Measurements from ENCODE around the gene PSRC1. TPM values are rescaled to one million over a fixed set of nuclear protein-coding genes. Genes with fewer than 3 reads are reported as not detected.

The PSRC1 gene
- polyA plus RNA-seq, 2 donors, result 6.3 to 10.4 TPM

DNA sequence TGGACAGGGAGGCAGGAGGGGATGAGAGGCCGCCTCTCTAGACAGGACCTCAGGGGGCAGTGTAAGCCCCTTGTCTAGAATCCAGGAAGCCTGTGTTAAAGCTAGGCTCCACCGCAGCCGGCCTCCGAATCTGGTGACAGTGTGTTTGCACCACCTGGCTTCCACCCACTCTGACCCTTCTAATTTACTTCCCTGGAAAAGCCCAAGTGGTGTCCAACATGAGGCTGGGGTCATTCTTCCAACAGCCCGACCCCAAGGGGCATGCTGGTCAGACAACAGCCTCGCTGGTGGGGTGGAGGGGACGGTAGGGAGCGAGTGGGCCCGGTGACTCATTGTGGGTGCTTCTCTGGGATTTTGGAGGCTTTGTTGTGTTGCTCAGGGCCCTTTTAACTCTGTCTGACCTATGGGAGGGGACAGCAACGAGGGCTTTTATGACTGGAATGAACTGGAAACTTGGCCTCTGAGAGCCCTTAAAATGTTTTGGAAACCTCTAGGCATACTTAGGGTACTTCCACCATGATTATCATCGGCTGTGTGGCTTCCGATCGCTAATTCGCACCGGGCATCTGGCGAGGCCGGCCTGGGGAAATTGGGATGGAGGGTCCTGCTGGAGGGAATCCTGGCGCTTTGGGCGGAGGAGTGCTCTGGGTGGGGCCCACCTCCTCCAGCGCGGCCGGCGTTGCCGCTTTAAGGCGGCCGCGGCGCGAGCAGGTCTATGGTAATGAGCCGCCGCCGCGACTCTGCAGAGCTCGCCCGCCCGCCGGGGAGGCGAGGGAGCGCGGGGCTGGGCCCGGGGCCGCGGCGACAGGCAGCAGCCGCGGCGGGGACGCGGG, 33.9 kb downstream of the PSRC1 start, which contains the start of gene CELSR2:
CELSR2 (plus strand) TSS at position 743 of the 833 bp plus-strand sequence. CDS start 541 bp downstream, outside the sequence.
- Histone ChIP-seq H3K36me3 (ENCODE audit: control insufficient read depth in 2 of 2, insufficient read depth in 2 of 2, low read length in 1 of 2) (peaks cover 0 to 8% of the 10 kb centered on the region in 2 donors), H3K4me3 (ENCODE audit: low read depth in 1 of 2, low read length in 2 of 2) (peak within 1 kb of the TSS; percentile 74 to 95), H3K9me3 (ENCODE audit: control insufficient read depth in 2 of 2, insufficient read depth in 1 of 2, low read depth in 1 of 2, low read length in 1 of 2) (peaks cover 0 to 2% of the 10 kb centered on the region in 2 donors), H3K27me3 (ENCODE audit: control insufficient read depth in 1 of 2, insufficient read depth in 2 of 2, low read length in 2 of 2) (no peaks in the 10 kb centered on the region), H3K27ac (ENCODE audit: low read depth in 2 of 2, low read length in 1 of 2) (peak within 1 kb of the TSS; percentile 19 to 55), H3K4me1 (ENCODE audit: control insufficient read depth in 2 of 2, insufficient read depth in 2 of 2, low read length in 1 of 2) (peaks cover 4 to 24% of the 10 kb centered on the region in 2 donors)
- WGBS, 2 donors, result 10 to 17% methylated on average over 35 to 49 of the region's 49 CpGs

DNA sequence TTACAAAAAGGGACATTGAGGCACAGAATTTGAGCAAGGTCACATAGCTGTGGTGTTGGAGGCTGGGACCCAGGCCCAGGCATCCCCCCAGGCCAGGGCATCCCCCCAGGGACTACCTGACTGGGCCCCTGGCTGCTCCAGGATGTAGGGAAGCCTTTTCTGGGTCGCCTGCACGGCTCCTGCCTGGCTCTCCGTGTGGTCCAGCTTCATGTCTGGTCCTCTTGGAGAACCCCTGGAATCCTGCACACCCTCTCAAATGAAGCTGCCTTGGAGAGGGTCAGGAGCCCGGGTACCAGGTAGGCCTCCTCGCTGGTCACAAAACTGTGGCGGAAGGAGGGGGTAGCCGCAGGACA, 34.5 kb downstream of the PSRC1 start:
- Histone ChIP-seq H3K36me3 (ENCODE audit: control insufficient read depth in 2 of 2, insufficient read depth in 2 of 2, low read length in 1 of 2) (peaks cover 0 to 8% of the 10 kb centered on the region in 2 donors), H3K4me1 (ENCODE audit: control insufficient read depth in 2 of 2, insufficient read depth in 2 of 2, low read length in 1 of 2) (peaks cover 0 to 22% of the 10 kb centered on the region in 2 donors), H3K9me3 (ENCODE audit: control insufficient read depth in 2 of 2, insufficient read depth in 1 of 2, low read depth in 1 of 2, low read length in 1 of 2) (peaks cover 0 to 2% of the 10 kb centered on the region in 2 donors), H3K27me3 (ENCODE audit: control insufficient read depth in 1 of 2, insufficient read depth in 2 of 2, low read length in 2 of 2) (no peaks in the 10 kb centered on the region), H3K4me3 (ENCODE audit: low read depth in 1 of 2, low read length in 2 of 2) (no peak overlapping the region), H3K27ac (ENCODE audit: low read depth in 2 of 2, low read length in 1 of 2) (no peak overlapping the region)
- WGBS, 2 donors, result 94 to 96% methylated on average over 7 of the region's 7 CpGs

DNA sequence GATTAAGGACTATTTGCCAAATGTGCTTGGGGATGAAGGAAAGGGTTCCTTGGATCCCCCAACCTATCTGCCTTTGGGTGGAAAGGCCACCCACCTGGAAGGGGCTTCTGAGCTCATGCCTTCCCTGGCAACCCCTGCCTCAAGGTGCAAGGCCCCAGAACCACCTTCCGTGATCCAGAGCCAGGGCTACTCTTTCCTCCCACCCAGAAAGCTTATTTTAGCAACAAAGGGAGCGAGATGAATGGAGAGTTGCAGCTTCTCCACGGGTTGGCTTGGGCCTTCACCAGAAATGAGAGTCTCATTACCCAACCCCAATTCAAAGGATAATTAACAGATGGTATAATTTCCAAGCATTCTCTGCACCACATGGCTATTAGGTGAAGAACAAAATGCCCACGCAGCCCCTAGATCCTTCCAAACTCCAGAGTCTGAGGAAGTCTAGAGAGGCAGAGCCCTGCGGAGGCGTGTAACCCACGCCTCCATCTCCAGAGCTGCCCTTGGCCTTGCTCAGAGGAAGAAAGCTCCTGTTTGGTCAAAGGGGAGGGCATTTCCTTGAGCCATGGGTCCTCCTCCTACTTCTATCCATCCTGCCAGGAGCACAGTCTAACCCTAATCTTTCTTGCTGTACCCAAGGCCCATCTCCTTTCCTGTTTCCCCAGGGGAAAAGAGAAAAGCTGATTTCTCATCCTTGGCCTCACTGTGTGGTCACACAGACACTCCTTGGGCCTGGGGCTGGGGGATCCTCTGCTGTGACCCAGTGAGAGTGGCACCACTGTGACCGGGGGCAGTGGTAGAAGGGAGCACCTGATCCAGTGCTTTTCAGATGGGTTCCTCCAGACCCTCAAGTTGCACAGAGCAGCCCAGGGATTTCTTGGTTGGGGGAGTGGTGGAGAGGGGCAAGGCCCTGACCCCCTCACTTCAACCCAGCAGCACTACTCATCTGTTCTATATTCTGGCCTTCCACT, 35.3 kb downstream of the PSRC1 start:
- Histone ChIP-seq H3K9me3 (ENCODE audit: control insufficient read depth in 2 of 2, insufficient read depth in 1 of 2, low read depth in 1 of 2, low read length in 1 of 2) (peaks cover 0 to 2% of the 10 kb centered on the region in 2 donors), H3K4me3 (ENCODE audit: low read depth in 1 of 2, low read length in 2 of 2) (no peak overlapping the region), H3K36me3 (ENCODE audit: control insufficient read depth in 2 of 2, insufficient read depth in 2 of 2, low read length in 1 of 2) (peaks cover 0 to 6% of the 10 kb centered on the region in 2 donors), H3K4me1 (ENCODE audit: control insufficient read depth in 2 of 2, insufficient read depth in 2 of 2, low read length in 1 of 2) (peaks cover 0 to 19% of the 10 kb centered on the region in 2 donors), H3K27me3 (ENCODE audit: control insufficient read depth in 1 of 2, insufficient read depth in 2 of 2, low read length in 2 of 2) (no peaks in the 10 kb centered on the region), H3K27ac (ENCODE audit: low read depth in 2 of 2, low read length in 1 of 2) (no peak overlapping the region)
- WGBS, 2 donors, result 89 to 94% methylated on average over 8 of the region's 8 CpGs

DNA sequence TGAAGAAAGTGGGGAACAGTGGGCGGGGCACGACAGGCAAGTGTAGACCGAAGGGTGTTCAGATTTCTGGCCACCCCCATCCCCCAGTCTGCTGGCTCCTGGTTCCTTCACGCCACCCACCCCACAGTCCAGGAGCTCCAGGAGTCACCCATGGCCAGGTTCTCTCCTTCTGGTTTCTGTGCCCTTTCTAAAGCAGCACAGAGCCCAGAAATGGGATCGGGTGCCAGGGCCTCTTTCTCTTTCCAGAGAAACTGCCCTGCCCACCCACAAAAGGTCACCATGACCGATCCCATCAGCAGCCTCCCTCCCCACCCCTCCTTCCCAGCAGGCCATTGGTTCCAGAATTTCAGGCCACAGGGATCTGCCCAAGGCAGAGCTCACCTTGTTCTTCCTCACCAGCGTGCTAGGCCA, 36.8 kb downstream of the PSRC1 start:
- no peaks in the 10 kb centered on the region for H3K9me3 ChIP-seq (ENCODE audit: control insufficient read depth in 2 of 2, insufficient read depth in 1 of 2, low read depth in 1 of 2, low read length in 1 of 2)
- H3K27me3 ChIP-seq (ENCODE audit: control insufficient read depth in 1 of 2, insufficient read depth in 2 of 2, low read length in 2 of 2), result no peaks in the 10 kb centered on the region
- WGBS, 2 donors, result 82 to 83% methylated on average over 7 of the region's 7 CpGs
- H3K36me3 ChIP-seq (ENCODE audit: control insufficient read depth in 2 of 2, insufficient read depth in 2 of 2, low read length in 1 of 2), result no peaks in the 10 kb centered on the region
- H3K4me1 ChIP-seq (ENCODE audit: control insufficient read depth in 2 of 2, insufficient read depth in 2 of 2, low read length in 1 of 2), result peaks cover 0 to 19% of the 10 kb centered on the region in 2 donors
- H3K27ac ChIP-seq (ENCODE audit: low read depth in 2 of 2, low read length in 1 of 2), result no peak overlapping the region
- no peak overlapping the region for H3K4me3 ChIP-seq (ENCODE audit: low read depth in 1 of 2, low read length in 2 of 2)

DNA sequence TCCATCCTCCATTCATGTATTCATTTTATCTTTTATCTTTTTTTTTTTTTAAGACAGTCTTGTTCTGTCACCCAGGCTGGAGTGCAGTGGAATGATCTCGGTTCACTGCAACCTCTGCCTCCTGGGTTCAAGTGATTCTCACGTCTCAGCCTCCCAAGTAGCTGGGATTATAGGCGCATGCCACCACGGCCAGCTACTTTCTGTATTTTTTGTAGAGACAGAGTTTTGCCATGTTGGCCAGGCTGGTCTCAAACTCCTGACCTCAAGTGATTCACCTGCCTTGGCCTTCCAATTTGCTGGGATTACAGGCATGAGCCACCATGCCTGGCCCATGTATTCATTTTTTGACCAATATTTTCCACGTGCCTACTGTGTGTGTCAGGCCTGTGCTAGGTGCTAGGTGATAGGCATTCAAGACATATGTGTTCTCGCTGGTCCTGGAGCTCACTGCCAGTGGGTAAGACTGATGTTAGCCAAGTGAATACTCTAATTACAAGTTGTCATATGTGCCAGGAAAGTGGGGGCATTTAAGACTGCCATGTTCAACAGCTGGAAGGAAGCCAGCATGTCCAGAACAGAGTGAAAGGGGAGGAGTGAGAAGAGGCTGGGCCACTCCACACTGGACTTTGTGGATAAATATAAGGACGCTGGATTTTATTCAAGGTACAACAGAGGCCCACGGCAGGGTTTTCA, 38.9 kb downstream of the PSRC1 start:
- Histone ChIP-seq H3K27ac (ENCODE audit: low read depth in 2 of 2, low read length in 1 of 2) (no peak overlapping the region), H3K9me3 (ENCODE audit: control insufficient read depth in 2 of 2, insufficient read depth in 1 of 2, low read depth in 1 of 2, low read length in 1 of 2) (no peaks in the 10 kb centered on the region), H3K27me3 (ENCODE audit: control insufficient read depth in 1 of 2, insufficient read depth in 2 of 2, low read length in 2 of 2) (no peaks in the 10 kb centered on the region), H3K36me3 (ENCODE audit: control insufficient read depth in 2 of 2, insufficient read depth in 2 of 2, low read length in 1 of 2) (peaks cover 0 to 2% of the 10 kb centered on the region in 2 donors), H3K4me3 (ENCODE audit: low read depth in 1 of 2, low read length in 2 of 2) (no peak overlapping the region), H3K4me1 (ENCODE audit: control insufficient read depth in 2 of 2, insufficient read depth in 2 of 2, low read length in 1 of 2) (peaks cover 2 to 23% of the 10 kb centered on the region in 2 donors)
- WGBS, 2 donors, result 83 to 84% methylated on average over 8 of the region's 8 CpGs

DNA sequence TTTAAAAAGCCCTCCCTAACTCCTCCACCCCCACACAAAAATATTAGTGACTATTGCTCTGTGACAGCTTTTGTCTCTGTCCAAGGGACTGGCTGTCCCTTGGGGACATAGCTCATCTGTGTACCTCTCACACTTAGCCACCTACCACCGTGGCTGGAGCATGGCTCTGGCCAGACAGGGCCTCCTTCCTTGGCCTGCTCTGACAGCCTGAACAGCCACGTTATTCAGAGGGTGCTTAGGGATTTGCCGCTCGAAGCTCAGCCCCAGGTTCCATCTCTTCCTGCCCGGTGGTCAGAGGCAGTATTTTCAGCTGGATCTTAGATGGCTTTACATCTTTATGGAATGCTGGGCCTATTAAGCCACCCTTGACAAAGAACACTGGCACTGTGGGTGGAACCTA, 39.7 kb downstream of the PSRC1 start:
- Histone ChIP-seq H3K27ac (ENCODE audit: low read depth in 2 of 2, low read length in 1 of 2) (no peak overlapping the region), H3K4me3 (ENCODE audit: low read depth in 1 of 2, low read length in 2 of 2) (no peak overlapping the region), H3K36me3 (ENCODE audit: control insufficient read depth in 2 of 2, insufficient read depth in 2 of 2, low read length in 1 of 2) (peaks cover 5 to 6% of the 10 kb centered on the region in 2 donors), H3K27me3 (ENCODE audit: control insufficient read depth in 1 of 2, insufficient read depth in 2 of 2, low read length in 2 of 2) (no peaks in the 10 kb centered on the region), H3K9me3 (ENCODE audit: control insufficient read depth in 2 of 2, insufficient read depth in 1 of 2, low read depth in 1 of 2, low read length in 1 of 2) (no peaks in the 10 kb centered on the region), H3K4me1 (ENCODE audit: control insufficient read depth in 2 of 2, insufficient read depth in 2 of 2, low read length in 1 of 2) (peaks cover 2 to 21% of the 10 kb centered on the region in 2 donors)
- 72% methylated on average over 5 of the region's 5 CpGs for WGBS, 2 donors

DNA sequence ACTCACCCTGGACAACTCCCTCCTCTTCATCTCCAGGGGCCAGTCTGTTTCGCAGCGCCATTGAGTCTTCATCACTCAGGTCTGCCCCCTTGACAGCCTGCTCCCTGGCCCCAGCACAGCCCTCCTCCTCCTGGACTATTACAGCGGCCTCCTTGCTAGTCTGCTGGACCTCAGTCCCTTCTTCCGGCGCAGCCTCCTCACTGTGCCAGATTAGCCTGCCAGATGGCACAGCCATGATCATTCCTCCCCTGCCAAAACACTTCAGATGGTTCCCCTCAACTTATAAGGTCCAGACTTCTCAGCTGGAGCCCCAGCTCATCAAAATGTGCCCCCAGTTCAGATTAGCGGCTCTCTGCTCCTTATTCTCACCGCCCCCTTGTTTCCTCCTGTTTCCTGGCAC, 40.6 kb downstream of the PSRC1 start:
- Histone ChIP-seq H3K4me1 (ENCODE audit: control insufficient read depth in 2 of 2, insufficient read depth in 2 of 2, low read length in 1 of 2) (peaks cover 2 to 21% of the 10 kb centered on the region in 2 donors), H3K9me3 (ENCODE audit: control insufficient read depth in 2 of 2, insufficient read depth in 1 of 2, low read depth in 1 of 2, low read length in 1 of 2) (no peaks in the 10 kb centered on the region), H3K36me3 (ENCODE audit: control insufficient read depth in 2 of 2, insufficient read depth in 2 of 2, low read length in 1 of 2) (peaks cover 5 to 13% of the 10 kb centered on the region in 2 donors), H3K27me3 (ENCODE audit: control insufficient read depth in 1 of 2, insufficient read depth in 2 of 2, low read length in 2 of 2) (no peaks in the 10 kb centered on the region), H3K27ac (ENCODE audit: low read depth in 2 of 2, low read length in 1 of 2) (no peak overlapping the region), H3K4me3 (ENCODE audit: low read depth in 1 of 2, low read length in 2 of 2) (no peak overlapping the region)
- 49 to 55% methylated on average over 7 of the region's 7 CpGs for WGBS, 2 donors

DNA sequence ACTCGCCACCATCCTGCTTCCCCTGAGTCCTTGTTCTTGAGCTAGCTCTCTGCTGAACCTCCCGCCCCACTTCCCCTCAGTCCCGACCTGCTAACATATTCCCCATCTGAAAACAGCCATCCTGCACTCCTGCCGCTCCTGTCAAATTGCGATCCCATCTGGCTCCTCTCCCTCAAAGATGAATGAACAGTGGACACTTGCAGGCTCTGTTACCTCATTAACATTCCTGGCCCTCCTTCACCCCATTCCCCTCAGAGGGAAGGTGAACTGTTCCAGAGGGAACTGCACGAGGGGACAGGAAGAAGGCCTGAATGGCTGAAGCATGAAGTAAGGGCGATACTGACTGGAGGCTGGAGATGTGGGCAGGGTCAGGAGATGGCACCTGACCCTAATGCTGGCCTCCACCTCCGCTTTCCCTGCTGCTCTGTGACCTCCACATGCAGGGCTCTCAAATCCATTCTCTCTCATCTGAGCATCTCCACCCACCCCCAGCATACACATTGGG, 41.1 kb downstream of the PSRC1 start:
- WGBS, 2 donors, result 35 to 56% methylated on average over 8 of the region's 8 CpGs
- Histone ChIP-seq H3K4me3 (ENCODE audit: low read depth in 1 of 2, low read length in 2 of 2) (no peak overlapping the region), H3K9me3 (ENCODE audit: control insufficient read depth in 2 of 2, insufficient read depth in 1 of 2, low read depth in 1 of 2, low read length in 1 of 2) (no peaks in the 10 kb centered on the region), H3K27ac (ENCODE audit: low read depth in 2 of 2, low read length in 1 of 2) (no peak overlapping the region), H3K36me3 (ENCODE audit: control insufficient read depth in 2 of 2, insufficient read depth in 2 of 2, low read length in 1 of 2) (peaks cover 5 to 18% of the 10 kb centered on the region in 2 donors), H3K27me3 (ENCODE audit: control insufficient read depth in 1 of 2, insufficient read depth in 2 of 2, low read length in 2 of 2) (no peaks in the 10 kb centered on the region), H3K4me1 (ENCODE audit: control insufficient read depth in 2 of 2, insufficient read depth in 2 of 2, low read length in 1 of 2) (peaks cover 2 to 21% of the 10 kb centered on the region in 2 donors)

DNA sequence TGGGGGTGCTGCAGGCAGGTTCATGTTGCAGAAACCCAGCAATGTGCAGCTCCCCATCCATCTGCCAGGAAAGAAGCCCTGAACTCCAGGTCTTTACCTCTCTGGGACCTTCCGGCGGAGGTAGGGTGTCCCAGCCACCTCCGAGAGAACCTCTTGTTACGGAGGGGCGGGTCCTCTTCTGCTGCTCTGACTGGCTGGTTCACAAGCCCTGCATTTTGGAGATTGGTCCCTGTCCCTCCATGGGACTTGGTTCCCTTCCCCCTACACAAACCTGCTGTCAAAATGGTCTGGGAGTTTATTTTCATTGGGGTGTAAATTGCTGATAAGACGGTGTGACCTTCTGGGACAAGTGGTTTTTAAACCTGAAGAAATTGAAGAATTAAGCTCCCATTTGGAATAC, 41.6 kb downstream of the PSRC1 start:
- Histone ChIP-seq H3K36me3 (ENCODE audit: control insufficient read depth in 2 of 2, insufficient read depth in 2 of 2, low read length in 1 of 2) (peaks cover 10 to 20% of the 10 kb centered on the region in 2 donors), H3K4me1 (ENCODE audit: control insufficient read depth in 2 of 2, insufficient read depth in 2 of 2, low read length in 1 of 2) (peaks cover 2 to 21% of the 10 kb centered on the region in 2 donors), H3K4me3 (ENCODE audit: low read depth in 1 of 2, low read length in 2 of 2) (no peak overlapping the region), H3K9me3 (ENCODE audit: control insufficient read depth in 2 of 2, insufficient read depth in 1 of 2, low read depth in 1 of 2, low read length in 1 of 2) (no peaks in the 10 kb centered on the region), H3K27ac (ENCODE audit: low read depth in 2 of 2, low read length in 1 of 2) (peak overlapping the region in 1 of 2 donors; percentile 93), H3K27me3 (ENCODE audit: control insufficient read depth in 1 of 2, insufficient read depth in 2 of 2, low read length in 2 of 2) (no peaks in the 10 kb centered on the region)
- WGBS, 2 donors, result 33 to 42% methylated on average over 6 of the region's 6 CpGs
